ENCODE data around the gene PGLYRP4.
"Not testable (repeated sequence)": the region's sequence is repeated elsewhere in the genome, so short reads cannot be mapped to it uniquely, and the experiment has no call there.

Gene PGLYRP4

DNA sequence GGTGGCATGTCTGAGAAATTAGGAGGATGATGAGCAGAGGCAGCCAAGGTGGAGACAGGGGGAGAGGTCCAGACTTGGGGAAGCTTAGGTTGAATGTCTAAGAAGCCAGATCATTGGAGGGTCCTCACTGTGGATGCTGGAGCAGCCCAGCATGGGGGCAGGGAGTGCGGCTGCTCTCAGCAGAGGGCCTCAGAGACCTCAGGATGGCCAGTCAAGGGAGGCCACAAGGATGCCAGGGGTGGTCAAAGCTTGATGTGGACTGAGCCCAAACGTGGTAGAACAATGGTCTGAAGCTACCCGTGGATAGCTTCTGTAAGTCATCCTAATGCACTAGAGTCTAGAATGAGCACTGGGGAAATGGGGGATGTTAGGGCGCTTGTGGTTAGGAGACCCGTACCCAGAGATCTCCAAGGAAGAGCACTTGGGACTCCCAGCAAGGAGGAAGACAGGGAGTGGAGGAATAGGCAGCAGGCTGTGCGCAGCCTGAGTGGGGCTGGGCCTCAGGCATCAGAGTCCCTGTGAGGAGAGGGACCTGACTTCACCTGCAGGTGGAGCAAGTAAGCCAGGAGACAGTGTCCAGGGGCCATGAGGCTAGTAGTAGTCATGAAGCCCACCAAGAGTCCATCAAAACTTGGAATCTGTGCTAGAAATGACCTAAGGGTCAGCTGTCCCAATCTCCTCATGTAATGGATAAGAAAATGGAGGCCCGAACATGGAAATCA is 4.7 kb upstream of the PGLYRP4 start:
- peaks cover 22% of the 10 kb centered on the region for H3K4me1 Mint-ChIP-seq
- H3K27me3 Mint-ChIP-seq: peaks cover 18% of the 10 kb centered on the region
- ATAC-seq (no peak), DNase-seq (peak in 1 of 2 donors; percentile 8)
- no peaks in the 10 kb centered on the region for H3K9me3 Mint-ChIP-seq
- H3K27ac Mint-ChIP-seq: peak overlapping the region in 1 of 2 donors; percentile 19
- no peak overlapping the region for H3K4me3 Mint-ChIP-seq

GRCh38 chr1:153352523-153352922 is 3.9 kb upstream of the PGLYRP4 start:
- peaks cover 27% of the 10 kb centered on the region for H3K27me3 Mint-ChIP-seq
- H3K9me3 Mint-ChIP-seq: no peaks in the 10 kb centered on the region
- no peak overlapping the region for H3K27ac Mint-ChIP-seq
- DNase-seq (peak; percentile 60), ATAC-seq (peak; percentile 59)
- H3K4me3 Mint-ChIP-seq: no peak overlapping the region
- H3K4me1 Mint-ChIP-seq: peaks cover 14% of the 10 kb centered on the region

- DNase-seq: peak in 1 of 2 donors; percentile 5
- H3K27me3 Mint-ChIP-seq: peaks cover 42% of the 10 kb centered on the region
- H3K9me3 Mint-ChIP-seq: no peaks in the 10 kb centered on the region
- no peak for ATAC-seq
- no peak overlapping the region for H3K4me3 Mint-ChIP-seq
- peaks cover 15% of the 10 kb centered on the region for H3K4me1 Mint-ChIP-seq
- peak overlapping the region in 1 of 2 donors; percentile 64 for H3K27ac Mint-ChIP-seq
Measured at GRCh38 chr1:153350321-153350957, 1.8 kb upstream of the PGLYRP4 start.

- H3K9me3 Mint-ChIP-seq: no peaks in the 10 kb centered on the region
- H3K27me3 Mint-ChIP-seq: peaks cover 48% of the 10 kb centered on the region
- H3K4me1 Mint-ChIP-seq: peaks cover 23% of the 10 kb centered on the region
- peak overlapping the region; percentile 59 to 64 for H3K27ac Mint-ChIP-seq
- H3K4me3 Mint-ChIP-seq: no peak overlapping the region
- ATAC-seq (no peak), DNase-seq (peak in 1 of 2 donors; percentile 6)
Measured at GRCh38 chr1:153349363-153350320, 1.0 kb upstream of the PGLYRP4 start.

- H3K4me3 Mint-ChIP-seq: no peak overlapping the region
- H3K27ac Mint-ChIP-seq: no peak overlapping the region
- DNase-seq (peak in 1 of 2 donors; percentile 6), ATAC-seq (no peak)
- H3K9me3 Mint-ChIP-seq: no peaks in the 10 kb centered on the region
- H3K4me1 Mint-ChIP-seq: peaks cover 39% of the 10 kb centered on the region
- peaks cover 66% of the 10 kb centered on the region for H3K27me3 Mint-ChIP-seq
Measured at GRCh38 chr1:153347856-153348255, 785 bp downstream of the PGLYRP4 start.

- not testable (repeated sequence) for H3K4me3 Mint-ChIP-seq, ATAC-seq, H3K27ac Mint-ChIP-seq, H3K9me3 Mint-ChIP-seq
- H3K4me1 Mint-ChIP-seq: peaks cover 44% of the 10 kb centered on the region
- H3K27me3 Mint-ChIP-seq: peaks cover 74% of the 10 kb centered on the region
- peak in 1 of 2 donors; percentile 7 for DNase-seq
Measured at GRCh38 chr1:153347049-153347448, 1.6 kb downstream of the PGLYRP4 start.

DNA sequence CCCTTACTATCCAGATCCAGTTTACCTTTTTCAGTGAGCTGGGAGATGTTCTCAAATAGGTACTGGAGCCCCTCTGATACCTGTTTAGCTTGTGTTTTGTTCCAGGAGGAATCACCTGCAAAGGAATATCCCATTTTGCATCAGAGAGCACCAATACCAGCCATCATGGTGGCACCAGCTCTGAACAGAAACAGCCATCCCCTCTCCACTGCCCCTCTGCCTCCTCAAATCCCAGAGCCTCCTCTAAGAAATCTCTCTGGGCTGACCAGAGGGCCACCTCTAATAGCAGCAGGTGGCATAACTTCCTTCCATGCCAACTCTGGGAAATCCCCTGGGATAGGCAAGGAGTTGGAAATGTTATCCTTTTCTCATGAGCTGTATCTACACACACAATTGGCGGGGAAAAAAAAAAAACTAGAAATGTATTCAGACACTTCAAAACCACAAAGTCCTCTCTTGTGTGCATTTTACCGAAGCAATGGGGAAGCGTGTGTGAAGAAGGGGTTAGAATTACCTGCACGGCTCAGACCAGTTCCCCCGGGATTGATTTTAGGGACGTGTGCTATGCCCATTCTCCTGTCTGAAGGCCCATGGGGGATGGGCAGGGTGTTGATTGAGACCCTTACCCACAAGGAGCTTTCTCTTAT is 2.4 kb downstream of the PGLYRP4 start:
- H3K4me3 Mint-ChIP-seq: peak overlapping the region; percentile 45 to 52
- DNase-seq (peak in 1 of 2 donors; percentile 9), ATAC-seq (peak; percentile 42)
- H3K27ac Mint-ChIP-seq: no peak overlapping the region
- H3K4me1 Mint-ChIP-seq: peaks cover 44% of the 10 kb centered on the region
- peaks cover 79% of the 10 kb centered on the region for H3K27me3 Mint-ChIP-seq
- H3K9me3 Mint-ChIP-seq: no peaks in the 10 kb centered on the region

DNA sequence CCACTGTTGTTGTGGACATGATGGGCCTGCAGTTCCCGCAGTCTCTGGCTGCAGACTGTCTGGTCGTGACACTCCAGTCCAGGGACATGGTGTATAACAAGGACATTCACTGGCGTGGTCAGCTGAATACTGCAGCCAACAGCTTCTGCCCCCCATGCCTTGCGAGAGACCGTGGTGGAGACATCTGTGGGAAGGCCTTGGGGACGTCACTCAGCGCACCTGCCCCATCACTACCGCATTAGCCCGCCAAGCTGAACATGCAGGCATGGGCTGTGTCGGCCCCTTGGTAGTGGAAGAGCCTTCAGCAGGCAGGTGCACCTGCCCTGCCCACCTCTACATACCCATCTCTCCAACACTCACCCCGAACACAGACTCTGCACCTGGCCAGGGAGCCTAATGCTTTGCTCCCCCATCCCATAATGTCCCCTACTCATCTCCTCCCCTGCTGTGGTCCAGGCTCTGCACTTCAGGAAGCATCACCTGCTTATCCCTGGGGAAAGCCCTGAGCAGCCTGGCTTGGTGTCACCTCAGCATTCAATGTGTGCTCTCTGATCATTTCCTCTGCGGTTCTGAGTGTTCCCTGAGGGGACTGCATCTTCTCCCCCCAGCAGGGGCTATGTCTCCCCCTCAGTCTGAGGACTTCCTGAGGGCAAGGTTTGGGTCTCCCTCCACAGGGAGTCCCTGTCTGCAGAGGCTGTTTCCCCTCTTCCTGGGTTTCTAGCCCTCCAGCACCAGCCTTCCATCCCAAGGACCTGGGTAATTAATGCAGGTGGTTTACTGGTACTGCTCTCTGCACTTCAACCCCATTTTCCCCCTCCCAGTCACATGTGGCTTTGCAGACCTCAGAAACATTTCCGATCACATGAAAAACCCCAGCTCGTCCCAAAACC is 3.2 kb downstream of the PGLYRP4 start:
- H3K27ac Mint-ChIP-seq: no peak overlapping the region
- peaks cover 52% of the 10 kb centered on the region for H3K4me1 Mint-ChIP-seq
- peaks cover 79% of the 10 kb centered on the region for H3K27me3 Mint-ChIP-seq
- ATAC-seq: peak; percentile 82
- H3K4me3 Mint-ChIP-seq: peak overlapping the region; percentile 45 to 52
- no peaks in the 10 kb centered on the region for H3K9me3 Mint-ChIP-seq
- DNase-seq: peak in 1 of 2 donors; percentile 30

DNA sequence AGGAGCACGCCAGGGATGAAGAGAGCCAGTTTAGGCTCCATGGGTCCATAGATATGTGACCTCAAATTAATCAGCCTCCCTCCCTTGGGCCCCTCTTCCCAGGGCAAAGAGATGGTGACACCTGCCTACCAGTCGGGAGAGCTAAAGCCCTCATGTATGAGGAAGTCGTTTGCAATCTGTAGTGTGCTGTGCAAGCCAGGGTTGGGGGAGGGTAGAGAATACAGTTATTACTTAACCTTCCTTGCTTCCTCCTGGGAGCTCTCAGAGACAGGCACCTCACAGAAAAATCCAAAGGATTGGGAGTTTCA is 4.0 kb downstream of the PGLYRP4 start:
- Mint-ChIP-seq H3K4me3 (peak overlapping the region in 1 of 2 donors; percentile 42), H3K27me3 (peaks cover 74% of the 10 kb centered on the region), H3K9me3 (no peaks in the 10 kb centered on the region), H3K27ac (no peak overlapping the region), H3K4me1 (peaks cover 60% of the 10 kb centered on the region)
- DNase-seq: peak in 1 of 2 donors; percentile 2
- no peak for ATAC-seq

- Mint-ChIP-seq H3K27me3 (peaks cover 68% of the 10 kb centered on the region), H3K9me3 (no peaks in the 10 kb centered on the region), H3K4me1 (peaks cover 66% of the 10 kb centered on the region), H3K27ac (peak overlapping the region in 1 of 2 donors; percentile 83), H3K4me3 (peak overlapping the region; percentile 23 to 42)
- DNase-seq (peak in 1 of 2 donors; percentile 6), ATAC-seq (no peak)
Measured at GRCh38 chr1:153343811-153344717, 4.6 kb downstream of the PGLYRP4 start.

DNA sequence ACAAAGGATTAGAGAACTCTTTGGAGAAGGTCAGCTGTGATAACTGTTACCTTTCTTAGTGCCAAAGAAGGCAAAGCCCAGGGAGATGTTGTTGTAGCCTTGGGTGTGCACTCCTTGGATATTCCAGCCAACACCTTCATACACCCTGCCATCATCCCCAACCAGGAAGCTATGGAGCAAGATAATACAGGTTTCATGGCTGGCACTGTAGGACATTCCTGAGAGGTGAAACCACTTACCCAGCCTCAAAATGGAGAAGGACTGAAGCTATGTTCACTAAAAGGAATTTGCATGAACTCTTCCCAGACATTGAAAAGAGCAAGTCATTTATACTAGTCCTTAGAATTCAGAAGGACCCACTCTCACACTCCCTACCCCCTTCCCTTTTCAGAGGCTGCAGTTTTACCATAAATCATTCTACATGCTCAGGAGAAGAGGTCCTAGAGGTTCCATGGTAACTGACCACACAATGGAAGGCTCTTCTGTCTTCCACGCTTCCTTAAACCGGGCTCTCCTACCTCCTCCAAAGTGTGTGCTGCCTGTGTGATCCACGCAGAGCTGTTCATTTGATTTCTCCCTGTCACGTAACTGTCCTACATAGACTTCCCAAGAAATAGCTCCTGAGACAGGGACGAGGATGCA is 5.5 kb downstream of the PGLYRP4 start:
- Mint-ChIP-seq H3K9me3 (peaks cover 0 to 9% of the 10 kb centered on the region in 2 donors), H3K27me3 (peaks cover 59% of the 10 kb centered on the region), H3K4me1 (peaks cover 68% of the 10 kb centered on the region), H3K27ac (peak overlapping the region in 1 of 2 donors; percentile 76), H3K4me3 (peak overlapping the region; percentile 3 to 23)
- no peak for ATAC-seq
- DNase-seq: no peak

GRCh38 chr1:153342178-153342577 is 6.5 kb downstream of the PGLYRP4 start:
- H3K27ac Mint-ChIP-seq: no peak overlapping the region
- ATAC-seq: no peak
- DNase-seq: no peak
- H3K27me3 Mint-ChIP-seq: peaks cover 49% of the 10 kb centered on the region
- H3K9me3 Mint-ChIP-seq: peaks cover 0 to 10% of the 10 kb centered on the region in 2 donors
- H3K4me3 Mint-ChIP-seq: no peak overlapping the region
- peaks cover 68% of the 10 kb centered on the region for H3K4me1 Mint-ChIP-seq

DNA sequence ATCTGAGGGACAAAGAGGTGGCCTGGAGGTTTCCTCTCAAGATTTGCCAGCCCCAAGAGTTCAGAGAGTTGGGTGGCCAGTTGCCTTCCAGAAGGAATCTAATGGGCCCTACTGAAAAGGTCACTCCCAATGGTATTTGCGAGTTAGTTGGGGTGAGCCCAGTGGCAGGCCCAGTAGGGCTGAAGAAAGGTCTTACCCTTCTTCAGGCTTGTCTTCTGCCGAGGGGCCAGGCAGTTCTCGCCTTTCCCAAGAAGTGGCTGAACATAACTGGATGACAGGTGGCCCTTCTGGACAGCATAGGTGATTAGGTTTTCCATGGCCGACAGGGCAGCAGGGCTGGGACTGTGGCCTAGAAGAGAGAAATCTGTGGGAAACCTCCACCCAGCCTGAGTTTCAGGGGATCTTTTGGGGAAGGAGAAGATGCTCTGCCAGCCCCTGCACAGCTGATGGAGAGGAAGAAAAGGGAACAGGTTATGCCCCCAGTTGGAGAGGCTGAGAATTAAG is 7.2 kb downstream of the PGLYRP4 start:
- DNase-seq (no peak), ATAC-seq (no peak)
- H3K27me3 Mint-ChIP-seq: peaks cover 42% of the 10 kb centered on the region
- H3K9me3 Mint-ChIP-seq: peaks cover 0 to 10% of the 10 kb centered on the region in 2 donors
- H3K27ac Mint-ChIP-seq: no peak overlapping the region
- H3K4me3 Mint-ChIP-seq: no peak overlapping the region
- peaks cover 64% of the 10 kb centered on the region for H3K4me1 Mint-ChIP-seq

All from stimulated activated naive CD8-positive, alpha-beta T cell treated with anti-CD3 and anti-CD28 coated beads, Interleukin-15, amount 100 ng/mL, for 72 hours (primary cell).